ENCODE measurements around the gene PTGES3. TPM values are rescaled to one million over a fixed set of nuclear protein-coding genes. Genes with fewer than 3 reads are reported as not detected.

PTGES3 gene
- total and polyA plus RNA-seq, 10 of the 15 experiments (the other 5 are each of a cell fraction or from before 2014, with no cell fraction given) = 117 to 520 (median 175) TPM

- no peak for TF ChIP-seq WRNIP1 (IDR thresholded peaks at IDR 0.05; ENCODE audit: borderline replicate concordance, low read depth, low read length)
Measured at GRCh38 chr12:56718636-56719035, 30.6 kb upstream of the PTGES3 start (continued).

GRCh38 chr12:56718149-56718548, 30.1 kb upstream of the PTGES3 start:
- H3K27ac ChIP-seq (ENCODE audit: control insufficient read depth, insufficient read depth) = no peak overlapping the region
- ChIA-PET SMC1A (ENCODE audit: uncharacterized antibody, unreplicated experiment) (no interaction called here), CTCF (interaction anchor here (1.2 to 1.6 kb wide), 3 partner anchors 29 to 393 kb away, joined by 3 read pairs; no protein-coding TSS in a partner anchor), RAD21 (ENCODE audit: unreplicated experiment) (interaction anchor here (0.6 to 1.4 kb wide), 3 partner anchors 34 to 315 kb away, joined by 3 to 4 read pairs (median 3); no protein-coding TSS in a partner anchor), POLR2A (interaction anchor here (0.6 to 0.7 kb wide), 2 partner anchors 16 to 125 kb away, joined by 3 read pairs; no protein-coding TSS in a partner anchor)
- H3K4me2 ChIP-seq (ENCODE audit: control insufficient read depth, insufficient read depth) = peak overlapping the region; percentile 33; the same call in 1 of the 2 replicates
- no CpG with 5 or more reads among the region's 1 CpG for WGBS (ENCODE audit: insufficient coverage, insufficient replicate concordance, low lambda C conversion rate, missing lambda C conversion rate)
- H3K9ac ChIP-seq (ENCODE audit: control insufficient read depth, insufficient read depth, low read length) = no peak overlapping the region
- H3K27me3 ChIP-seq (replicated peaks in 1 of 2; ENCODE audit: control insufficient read depth in 2 of 2, insufficient read depth in 2 of 2, low read length in 1 of 2) = no peaks in the 10 kb centered on the region
- H3K4me3 ChIP-seq = no peak overlapping the region
- DNase-seq (ENCODE audit: low read depth, low spot score) (no peak), FAIRE-seq (no peak), ATAC-seq (no peak)
- peaks cover 40% of the 10 kb centered on the region for H4K20me1 ChIP-seq (ENCODE audit: control insufficient read depth, insufficient read depth)
- intact Hi-C loops (cut with micrococcal nuclease; ENCODE audit: unreplicated experiment) = no loop called here
- in situ Hi-C loops (cut with MboI) = no loop called here
- H3K36me3 ChIP-seq (ENCODE audit: control insufficient read depth in 2 of 2, insufficient read depth in 2 of 2, low read length in 1 of 2) = peaks cover 28 to 48% of the 10 kb centered on the region in 2 experiments
- no peaks in the 10 kb centered on the region for H3K9me3 ChIP-seq (replicated peaks; ENCODE audit: control insufficient read depth, insufficient read depth, low read length)
- BruUV-seq (replicated peaks) = no TSS peak
- peaks cover 78% of the 10 kb centered on the region for H3K79me2 ChIP-seq (ENCODE audit: control insufficient read depth, insufficient read depth, low read length)
- H3K4me1 ChIP-seq (ENCODE audit: control insufficient read depth, insufficient read depth, low read length) = peaks cover 44% of the 10 kb centered on the region
- no peak overlapping the region for H2AFZ ChIP-seq (ENCODE audit: control insufficient read depth, low read depth, low read length)
- no peak for TF ChIP-seq ZBTB4 (CRISPR knock-in tag; IDR thresholded peaks at IDR 0.05)
- no peak for TF ChIP-seq CEBPB (IDR thresholded peaks at IDR 0.05; ENCODE audit: borderline replicate concordance in 1 of 2, low read depth in 2 of 2, low read length in 2 of 2)
- no peak for TF ChIP-seq IKZF2 (IDR thresholded peaks at IDR 0.05)
- TF ChIP-seq RUNX3 (IDR thresholded peaks at IDR 0.05; ENCODE audit: low read length) = no peak
- no peak for TF ChIP-seq IRF4 (IDR thresholded peaks at IDR 0.05; ENCODE audit: low read depth, low read length)
- TF ChIP-seq NR2C1 (IDR thresholded peaks at IDR 0.05) = no peak
- no peak for TF ChIP-seq USF2 (IDR thresholded peaks at IDR 0.05; ENCODE audit: borderline replicate concordance, low read depth, low read length)
- no peak for TF ChIP-seq ELK1 (IDR thresholded peaks at IDR 0.05; ENCODE audit: low read depth, low read length)
- no peak for TF ChIP-seq ZNF217 (IDR thresholded peaks at IDR 0.05)
- TF ChIP-seq ASH2L (IDR thresholded peaks at IDR 0.05; ENCODE audit: borderline replicate concordance, low read depth) = no peak
- no peak for TF ChIP-seq NKRF (conservative IDR thresholded peaks at IDR 0.05)
